Caco-2 (cell line): ENCODE measurements around the gene IL1RL1. TPM values are rescaled to one million over a fixed set of nuclear protein-coding genes. Genes with fewer than 3 reads are reported as not detected.

Experiments
- BruUV-seq: library from RNA; stranded (reverse); fragments of 400-500 nt; replicated peaks from 2 replicates; lab custom pipeline; 2021; lab: Mats Ljungman, UMichigan
- CTCF ChIA-PET: fragments of 300-600 bp; sonication (Branson Sonifier 250); formaldehyde crosslinking; loops from one replicate; lab custom pipeline; 2022; ENCODE audit warnings: antibody characterized with exemption; lab: Charles Lee
- POLR2A ChIA-PET: fragments of 300-600 bp; sonication (Branson Sonifier 250); formaldehyde crosslinking; loops from one replicate; lab custom pipeline; 2022; ENCODE audit warnings: antibody characterized with exemption; lab: Charles Lee
- DNase-seq, 2 experiments: peaks; one replicate each; pipeline versions ENCODE4 v3.0.0 to v3.0.0-alpha.2; 2020 to 2022
- H3K27me3 ChIP-seq: replicated peaks from 2 replicates; pipeline ENCODE4 v1.6.0; 2011; ENCODE audit warnings: low read length; ENCODE audit not compliant: control insufficient read depth, insufficient read depth
- H3K36me3 ChIP-seq: 2 replicates; pipeline ENCODE4 v1.5.1; 2011; ENCODE audit warnings: low read length; ENCODE audit not compliant: control insufficient read depth, insufficient read depth
- H3K4me1 ChIP-seq: fragments of 250-450 bp; sonication (Bioruptor Pico); 2 replicates; pipeline ENCODE4 v1.5.1; 2020; ENCODE audit warnings: mild to moderate bottlenecking
- H3K4me3 ChIP-seq: 2 replicates; pipeline ENCODE4 v1.5.1; 2011; ENCODE audit warnings: low read depth, mild to moderate bottlenecking, control low read depth, low read length
- H3K9me3 ChIP-seq: fragments of 250-450 bp; sonication (Bioruptor Pico); 2 replicates; pipeline ENCODE4 v1.5.1; 2020; ENCODE audit warnings: mild to moderate bottlenecking, moderate library complexity
- H3K27ac Mint-ChIP-seq: one replicate; pipeline ENCODE4 v1.8.0; 2022; ENCODE audit warnings: mixed read lengths; ENCODE audit not compliant: unreplicated experiment
- H3K27me3 Mint-ChIP-seq: one replicate; pipeline ENCODE4 v1.8.0; 2022; ENCODE audit warnings: mixed read lengths; ENCODE audit not compliant: insufficient read depth, unreplicated experiment
- H3K36me3 Mint-ChIP-seq: one replicate; pipeline ENCODE4 v1.8.0; 2022; ENCODE audit warnings: mild to moderate bottlenecking, mixed read lengths; ENCODE audit not compliant: insufficient read depth, unreplicated experiment
- H3K4me1 Mint-ChIP-seq: one replicate; pipeline ENCODE4 v1.8.0; 2022; ENCODE audit warnings: low read depth, mixed read lengths; ENCODE audit not compliant: unreplicated experiment
- H3K4me3 Mint-ChIP-seq: one replicate; pipeline ENCODE4 v1.8.0; 2022; ENCODE audit warnings: mild to moderate bottlenecking, moderate library complexity, mixed read lengths; ENCODE audit not compliant: unreplicated experiment
- H3K9me3 Mint-ChIP-seq: one replicate; pipeline ENCODE4 v1.8.0; 2022; ENCODE audit warnings: mixed read lengths; ENCODE audit not compliant: unreplicated experiment
- intact Hi-C: fragments of 100-400 bp; cut with micrococcal nuclease; formaldehyde crosslinking; loops from one replicate; pipeline ENCODE4 v1.10.0; 2022; ENCODE audit not compliant: unreplicated experiment
- total RNA-seq: library from RNA; stranded (reverse); gene quantifications from 2 replicates; pipeline ENCODE4 v1.2.3, GENCODE V29; 2022
- TF ChIP-seq, protein P1 (sequence below), 2 experiments: fragments of 200-600 bp in 1 of 2; IDR thresholded peaks; 1 replicate in 1 of 2; 2 replicates in 1 of 2; pipeline versions ENCODE4 v1.5.1 to v1.8.0; 2011 to 2022; ENCODE audit warnings: antibody characterized with exemption in 1 of 2, control low read depth in 1 of 2, inconsistent platforms in 1 of 2, low read depth in 1 of 2, low read length in 1 of 2, mild to moderate bottlenecking in 1 of 2, moderate library complexity in 1 of 2; ENCODE audit not compliant: insufficient read depth in 1 of 2, severe bottlenecking in 1 of 2, unreplicated experiment in 1 of 2

IL1RL1 gene
- total RNA-seq, 1 experiment from 2014 or later = not detected

DNA sequence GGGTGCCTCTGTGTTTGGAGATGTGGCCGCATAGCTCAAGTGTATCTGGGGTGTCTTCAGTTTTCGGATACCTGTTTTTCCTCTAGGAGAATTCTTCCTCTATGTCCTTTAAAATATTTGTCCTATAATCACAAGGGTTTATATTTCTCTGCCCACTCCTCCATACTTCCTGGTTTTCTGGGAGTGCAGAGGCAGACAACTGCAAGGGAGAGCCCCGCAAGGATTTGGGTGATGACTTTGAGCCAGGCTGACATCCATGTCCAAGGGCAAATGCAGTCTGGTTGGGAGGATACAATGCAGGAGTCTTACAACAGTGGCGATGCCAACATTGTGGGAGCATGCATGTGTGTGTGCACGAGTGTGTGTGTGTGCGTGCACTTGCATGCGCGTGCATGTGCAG, 2.1 kb downstream of the IL1RL1 start:
- Mint-ChIP-seq H3K36me3 (no peaks in the 10 kb centered on the region), H3K4me1 (no peaks in the 10 kb centered on the region), H3K9me3 (no peaks in the 10 kb centered on the region), H3K4me3 (no peak overlapping the region), H3K27me3 (peaks cover 8% of the 10 kb centered on the region), H3K27ac (no peak overlapping the region)
- BruUV-seq = no TSS peak
- ChIA-PET POLR2A (no interaction called here), CTCF (no interaction called here)
- Histone ChIP-seq H3K4me1 (no peaks in the 10 kb centered on the region), H3K9me3 (no peaks in the 10 kb centered on the region), H3K27me3 (no peaks in the 10 kb centered on the region), H3K4me3 (no peak overlapping the region), H3K36me3 (no peaks in the 10 kb centered on the region)
- no peak for DNase-seq
- TF ChIP-seq, protein P1, sequence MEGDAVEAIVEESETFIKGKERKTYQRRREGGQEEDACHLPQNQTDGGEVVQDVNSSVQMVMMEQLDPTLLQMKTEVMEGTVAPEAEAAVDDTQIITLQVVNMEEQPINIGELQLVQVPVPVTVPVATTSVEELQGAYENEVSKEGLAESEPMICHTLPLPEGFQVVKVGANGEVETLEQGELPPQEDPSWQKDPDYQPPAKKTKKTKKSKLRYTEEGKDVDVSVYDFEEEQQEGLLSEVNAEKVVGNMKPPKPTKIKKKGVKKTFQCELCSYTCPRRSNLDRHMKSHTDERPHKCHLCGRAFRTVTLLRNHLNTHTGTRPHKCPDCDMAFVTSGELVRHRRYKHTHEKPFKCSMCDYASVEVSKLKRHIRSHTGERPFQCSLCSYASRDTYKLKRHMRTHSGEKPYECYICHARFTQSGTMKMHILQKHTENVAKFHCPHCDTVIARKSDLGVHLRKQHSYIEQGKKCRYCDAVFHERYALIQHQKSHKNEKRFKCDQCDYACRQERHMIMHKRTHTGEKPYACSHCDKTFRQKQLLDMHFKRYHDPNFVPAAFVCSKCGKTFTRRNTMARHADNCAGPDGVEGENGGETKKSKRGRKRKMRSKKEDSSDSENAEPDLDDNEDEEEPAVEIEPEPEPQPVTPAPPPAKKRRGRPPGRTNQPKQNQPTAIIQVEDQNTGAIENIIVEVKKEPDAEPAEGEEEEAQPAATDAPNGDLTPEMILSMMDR (IDR thresholded peaks at IDR 0.05; ENCODE audit: insufficient read depth in 1 of 2, low read depth in 1 of 2, low read length in 1 of 2, severe bottlenecking in 1 of 2, unreplicated experiment in 1 of 2) = no peak
- intact Hi-C loops = no loop called here

DNA sequence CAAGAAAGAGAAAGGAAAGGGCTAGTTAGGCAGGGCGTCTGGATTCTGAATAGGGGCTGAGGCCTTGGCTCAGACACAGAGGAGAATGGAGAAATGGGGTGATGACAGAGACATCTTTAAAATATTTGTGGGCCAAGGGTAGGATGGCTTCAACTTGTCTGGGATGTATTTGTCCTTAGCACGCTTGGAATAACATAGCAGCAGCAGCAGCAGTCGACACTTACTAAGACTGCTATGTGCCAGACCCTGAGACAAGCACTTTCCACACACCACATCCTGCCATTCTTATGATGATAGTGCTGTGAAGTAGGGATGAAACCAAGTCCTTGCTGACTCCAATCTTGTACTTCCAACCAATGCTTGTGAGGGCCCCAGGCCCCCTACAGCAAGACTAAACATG, 2.6 kb downstream of the IL1RL1 start:
- ChIA-PET CTCF (no interaction called here), POLR2A (no interaction called here)
- Histone ChIP-seq H3K9me3 (no peaks in the 10 kb centered on the region), H3K36me3 (no peaks in the 10 kb centered on the region), H3K4me1 (no peaks in the 10 kb centered on the region), H3K27me3 (no peaks in the 10 kb centered on the region), H3K4me3 (no peak overlapping the region)
- Mint-ChIP-seq H3K36me3 (no peaks in the 10 kb centered on the region), H3K9me3 (no peaks in the 10 kb centered on the region), H3K4me3 (no peak overlapping the region), H3K27me3 (peaks cover 8% of the 10 kb centered on the region), H3K4me1 (no peaks in the 10 kb centered on the region), H3K27ac (no peak overlapping the region)
- intact Hi-C loops = no loop called here
- DNase-seq = no peak
- BruUV-seq = no TSS peak
- TF ChIP-seq, protein P1 (IDR thresholded peaks at IDR 0.05; ENCODE audit: insufficient read depth in 1 of 2, low read depth in 1 of 2, low read length in 1 of 2, severe bottlenecking in 1 of 2, unreplicated experiment in 1 of 2) = no peak

DNA sequence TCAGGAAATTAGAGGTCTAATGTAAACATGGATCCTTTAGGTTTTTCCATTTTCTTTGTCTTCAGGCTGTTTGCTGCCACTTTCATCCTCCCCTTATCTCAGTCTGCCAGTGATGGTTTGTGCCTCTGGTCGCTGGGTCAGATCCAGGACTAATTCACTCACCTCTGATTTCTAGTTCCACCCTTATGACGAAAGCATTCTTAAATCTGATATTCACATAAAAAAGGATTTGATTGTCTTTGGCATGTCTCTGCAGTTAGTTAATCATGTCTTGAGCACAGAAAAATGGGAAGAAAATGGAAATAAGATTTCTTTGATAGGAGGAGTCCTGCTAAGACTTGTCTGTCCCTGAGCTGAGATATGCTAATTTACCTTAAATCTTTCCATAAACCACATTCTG, 4.6 kb downstream of the IL1RL1 start:
- Histone ChIP-seq H3K9me3 (no peaks in the 10 kb centered on the region), H3K4me3 (no peak overlapping the region), H3K36me3 (no peaks in the 10 kb centered on the region), H3K27me3 (no peaks in the 10 kb centered on the region), H3K4me1 (no peaks in the 10 kb centered on the region)
- no TSS peak for BruUV-seq
- POLR2A ChIA-PET = no interaction called here
- Mint-ChIP-seq H3K36me3 (no peaks in the 10 kb centered on the region), H3K4me1 (no peaks in the 10 kb centered on the region), H3K27me3 (peaks cover 5% of the 10 kb centered on the region), H3K4me3 (no peak overlapping the region), H3K9me3 (no peaks in the 10 kb centered on the region), H3K27ac (no peak overlapping the region)
- DNase-seq = no peak
- intact Hi-C loops = no loop called here
- TF ChIP-seq, protein P1 (IDR thresholded peaks at IDR 0.05; ENCODE audit: insufficient read depth in 1 of 2, low read depth in 1 of 2, low read length in 1 of 2, severe bottlenecking in 1 of 2, unreplicated experiment in 1 of 2) = no peak
- CTCF ChIA-PET = no interaction called here
